PC-9 (cell line): Measurements from ENCODE around the gene CRHR2. TPM values are rescaled to one million over a fixed set of nuclear protein-coding genes. Genes with fewer than 3 reads are reported as not detected.
"Not testable (repeated sequence)": the region's sequence is repeated elsewhere in the genome, so short reads cannot be mapped to it uniquely, and the experiment has no call there.

Experiments used
- BruUV-seq: library from RNA; stranded (reverse); fragments of 400-500 nt; replicated peaks from 2 replicates; lab custom pipeline; 2021; lab: Mats Ljungman, UMichigan
- CTCF ChIA-PET: fragments of 300-600 bp; sonication (Branson Sonifier 250); formaldehyde crosslinking; loops from one replicate; lab custom pipeline; 2022; ENCODE audit warnings: antibody characterized with exemption; lab: Charles Lee
- POLR2A ChIA-PET: fragments of 300-600 bp; sonication (Branson Sonifier 250); formaldehyde crosslinking; loops from one replicate; lab custom pipeline; 2022; ENCODE audit warnings: antibody characterized with exemption; ENCODE audit not compliant: unreplicated experiment; lab: Charles Lee
- DNase-seq, 2 experiments: peaks; one replicate each; pipeline versions ENCODE4 v3.0.0 to v3.0.0-alpha.2; 2015 to 2022; ENCODE audit warnings: mixed read lengths in 1 of 2
- H2AFZ ChIP-seq: fragments of 200-600 bp; sonication (generic); 2 replicates; pipeline ENCODE4 v1.8.1; 2017; ENCODE audit warnings: antibody characterized with exemption
- H3F3A ChIP-seq: fragments of 200-600 bp; sonication (generic); 2 replicates; pipeline ENCODE4 v1.8.1; 2017; ENCODE audit warnings: antibody characterized with exemption, mild to moderate bottlenecking, low read depth; ENCODE audit not compliant: insufficient read depth
- H3K27ac ChIP-seq: fragments of 200-600 bp; sonication (generic); 2 replicates; pipeline ENCODE4 v1.6.1; 2016; ENCODE audit warnings: mixed run types
- H3K27me3 ChIP-seq: fragments of 200-600 bp; sonication (generic); 2 replicates; pipeline ENCODE4 v1.6.1; 2016; ENCODE audit warnings: low read depth, mixed run types; ENCODE audit not compliant: insufficient read depth
- H3K36me3 ChIP-seq: fragments of 200-600 bp; sonication (generic); 2 replicates; pipeline ENCODE4 v1.6.1; 2016; ENCODE audit warnings: low read depth, mixed run types
- H3K4me1 ChIP-seq: fragments of 200-600 bp; sonication (generic); replicated peaks from 2 replicates; pipeline ENCODE4 v1.6.1; 2016; ENCODE audit warnings: mixed run types; ENCODE audit not compliant: insufficient read depth
- H3K4me2 ChIP-seq: fragments of 200-600 bp; sonication (generic); 2 replicates; pipeline ENCODE4 v1.6.1; 2017; ENCODE audit warnings: mixed run types
- H3K4me3 ChIP-seq: fragments of 200-600 bp; sonication (generic); 2 replicates; pipeline ENCODE4 v1.6.1; 2016; ENCODE audit warnings: mixed run types
- H3K79me2 ChIP-seq: fragments of 200-600 bp; sonication (generic); 2 replicates; pipeline ENCODE4 v1.6.1; 2017; ENCODE audit warnings: low read depth, mixed run types
- H3K9me2 ChIP-seq: fragments of 200-600 bp; sonication (generic); 2 replicates; pipeline ENCODE4 v1.8.1; 2017; ENCODE audit warnings: mild to moderate bottlenecking; ENCODE audit not compliant: insufficient read depth
- H3K9me3 ChIP-seq: fragments of 200-600 bp; sonication (generic); 2 replicates; pipeline ENCODE4 v1.8.1; 2016; ENCODE audit warnings: low read depth; ENCODE audit not compliant: insufficient read depth
- H4K20me1 ChIP-seq: fragments of 200-600 bp; sonication (generic); 2 replicates; pipeline ENCODE4 v1.8.1; 2017; ENCODE audit not compliant: insufficient read depth
- EZH2 ChIP-seq: fragments of 200-600 bp; sonication (generic); IDR thresholded peaks from 2 replicates; pipeline ENCODE4 v1.8.0; 2017; ENCODE audit warnings: antibody characterized with exemption, low read depth
- intact Hi-C: fragments of 100-400 bp; cut with micrococcal nuclease; formaldehyde crosslinking; loops from one replicate; pipeline ENCODE4 v1.10.0; 2022; ENCODE audit not compliant: unreplicated experiment
- total RNA-seq: library from RNA; stranded (reverse); gene quantifications from 2 replicates; pipeline ENCODE4 v1.2.3, GENCODE V29; 2021
- TF ChIP-seq, protein P1 (sequence below): fragments of 200-600 bp; sonication (generic); conservative IDR thresholded peaks from 2 replicates; pipeline ENCODE4 v1.6.1; 2017; ENCODE audit warnings: mixed run types, antibody characterized with exemption, mild to moderate bottlenecking, moderate library complexity

The CRHR2 gene
- total RNA-seq, 1 experiment from 2014 or later = not detected

GRCh38 chr7:30722671-30723070 lies 40.4 kb upstream of the CRHR2 start:
- Histone ChIP-seq H3K79me2 (no peaks in the 10 kb centered on the region), H3K27ac (no peak overlapping the region), H2AFZ (no peak overlapping the region), H3K27me3 (peaks cover 68% of the 10 kb centered on the region), H3K36me3 (no peaks in the 10 kb centered on the region), H3K4me3 (no peak overlapping the region), H3F3A (no peaks in the 10 kb centered on the region), H4K20me1 (no peaks in the 10 kb centered on the region), H3K4me2 (no peak overlapping the region), H3K9me3 (peaks cover 11% of the 10 kb centered on the region), H3K4me1 (no peaks in the 10 kb centered on the region), H3K9me2 (no peaks in the 10 kb centered on the region)
- BruUV-seq = no TSS peak
- TF ChIP-seq, protein P1, sequence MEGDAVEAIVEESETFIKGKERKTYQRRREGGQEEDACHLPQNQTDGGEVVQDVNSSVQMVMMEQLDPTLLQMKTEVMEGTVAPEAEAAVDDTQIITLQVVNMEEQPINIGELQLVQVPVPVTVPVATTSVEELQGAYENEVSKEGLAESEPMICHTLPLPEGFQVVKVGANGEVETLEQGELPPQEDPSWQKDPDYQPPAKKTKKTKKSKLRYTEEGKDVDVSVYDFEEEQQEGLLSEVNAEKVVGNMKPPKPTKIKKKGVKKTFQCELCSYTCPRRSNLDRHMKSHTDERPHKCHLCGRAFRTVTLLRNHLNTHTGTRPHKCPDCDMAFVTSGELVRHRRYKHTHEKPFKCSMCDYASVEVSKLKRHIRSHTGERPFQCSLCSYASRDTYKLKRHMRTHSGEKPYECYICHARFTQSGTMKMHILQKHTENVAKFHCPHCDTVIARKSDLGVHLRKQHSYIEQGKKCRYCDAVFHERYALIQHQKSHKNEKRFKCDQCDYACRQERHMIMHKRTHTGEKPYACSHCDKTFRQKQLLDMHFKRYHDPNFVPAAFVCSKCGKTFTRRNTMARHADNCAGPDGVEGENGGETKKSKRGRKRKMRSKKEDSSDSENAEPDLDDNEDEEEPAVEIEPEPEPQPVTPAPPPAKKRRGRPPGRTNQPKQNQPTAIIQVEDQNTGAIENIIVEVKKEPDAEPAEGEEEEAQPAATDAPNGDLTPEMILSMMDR = no peak
- TF ChIP-seq EZH2 = no peak
- intact Hi-C loops = no loop called here
- POLR2A ChIA-PET = no interaction called here
- DNase-seq = no peak
- CTCF ChIA-PET = no interaction called here

- intact Hi-C loops = no loop called here
- no TSS peak for BruUV-seq
Measured at GRCh38 chr7:30722187-30722586, 39.9 kb upstream of the CRHR2 start.

DNA sequence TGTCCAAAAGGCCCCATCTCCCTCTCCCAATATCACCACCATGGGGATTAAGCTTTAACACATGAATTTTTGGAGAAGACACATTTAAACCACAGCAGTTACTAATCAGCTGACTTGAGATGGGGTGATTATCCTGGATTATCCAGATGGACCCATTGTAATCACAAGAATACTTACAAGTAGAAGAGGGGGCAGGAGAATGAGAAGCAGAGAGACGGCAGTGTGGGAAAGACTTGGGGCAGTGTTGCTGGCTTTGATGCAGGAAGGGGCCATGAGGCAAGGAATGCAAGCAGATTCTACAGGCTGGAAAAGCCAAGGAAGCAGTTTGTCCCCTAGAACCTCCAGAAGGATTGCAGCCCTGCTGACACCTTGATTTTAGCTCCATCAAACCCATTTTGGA lies 39.0 kb upstream of the CRHR2 start:
- TF ChIP-seq, protein P1 = no peak
- TF ChIP-seq EZH2 = no peak
- Histone ChIP-seq H3K79me2 (no peaks in the 10 kb centered on the region), H3K27ac (no peak overlapping the region), H4K20me1 (no peaks in the 10 kb centered on the region), H3K9me3 (peaks cover 11% of the 10 kb centered on the region), H3K4me1 (peaks cover 4% of the 10 kb centered on the region), H3K36me3 (no peaks in the 10 kb centered on the region), H3K9me2 (no peaks in the 10 kb centered on the region), H3K4me3 (no peak overlapping the region), H2AFZ (no peak overlapping the region), H3F3A (peaks cover 5% of the 10 kb centered on the region; the same call in 1 of the 2 replicates), H3K4me2 (no peak overlapping the region), H3K27me3 (peaks cover 58% of the 10 kb centered on the region)
- BruUV-seq = no TSS peak
- CTCF ChIA-PET = no interaction called here
- intact Hi-C loops = no loop called here
- DNase-seq = no peak
- POLR2A ChIA-PET = no interaction called here

More at GRCh38 chr7:30722187-30722586, 39.9 kb upstream of the CRHR2 start:
- Histone ChIP-seq H3K36me3 (no peaks in the 10 kb centered on the region), H3K27me3 (peaks cover 64% of the 10 kb centered on the region), H3K4me1 (no peaks in the 10 kb centered on the region), H3F3A (no peaks in the 10 kb centered on the region), H3K9me2 (no peaks in the 10 kb centered on the region), H3K27ac (no peak overlapping the region), H3K4me2 (no peak overlapping the region), H3K9me3 (peaks cover 11% of the 10 kb centered on the region), H2AFZ (no peak overlapping the region), H3K4me3 (no peak overlapping the region), H3K79me2 (no peaks in the 10 kb centered on the region), H4K20me1 (no peaks in the 10 kb centered on the region)
- DNase-seq = no peak
- ChIA-PET CTCF (no interaction called here), POLR2A (no interaction called here)
- TF ChIP-seq EZH2 = no peak
- TF ChIP-seq, protein P1 = no peak

DNA sequence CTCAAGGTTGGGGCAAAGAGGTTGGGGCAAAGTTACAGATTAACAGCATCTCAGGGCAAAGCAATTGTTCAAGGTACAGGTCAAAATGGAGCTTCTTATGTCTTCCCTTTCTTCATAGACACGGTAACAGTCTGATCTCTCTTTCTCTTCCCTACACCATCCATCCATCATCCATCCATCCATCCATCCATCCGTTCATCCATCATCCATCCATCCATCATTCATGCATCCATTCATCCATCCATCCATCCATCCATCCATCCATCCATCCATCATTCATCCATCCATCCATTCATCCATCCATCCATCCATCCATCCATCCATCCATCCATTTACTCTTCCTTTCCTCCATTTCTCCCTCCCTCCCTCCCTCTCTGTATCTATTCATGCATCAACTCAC lies 37.2 kb upstream of the CRHR2 start:
- BruUV-seq, POLR2A ChIA-PET, H3F3A ChIP-seq, H3K4me2 ChIP-seq, H3K9me2 ChIP-seq, H3K79me2 ChIP-seq, H3K27ac ChIP-seq, H2AFZ ChIP-seq, H3K4me1 ChIP-seq, H3K4me3 ChIP-seq, intact Hi-C loops, H4K20me1 ChIP-seq, H3K36me3 ChIP-seq, DNase-seq, CTCF ChIA-PET: not testable (repeated sequence)
- peaks cover 11% of the 10 kb centered on the region for H3K9me3 ChIP-seq
- peaks cover 42% of the 10 kb centered on the region for H3K27me3 ChIP-seq
